SK-N-MC (cell line): ENCODE measurements around the gene ARHGEF16.

Experiments
- DNase-seq: peaks from one replicate; pipeline ENCODE4 v3.0.0-alpha.2; 2011; ENCODE audit warnings: low read depth, low spot score
- H3K27ac ChIP-seq: fragments of 200-600 bp; sonication (generic); 2 replicates; pipeline ENCODE4 v1.5.1; 2016; ENCODE audit warnings: mixed run types
- H3K36me3 ChIP-seq: fragments of 200-600 bp; sonication (generic); 2 replicates; pipeline ENCODE4 v1.6.1; 2017; ENCODE audit warnings: antibody characterized with exemption, low read length, mixed read lengths; ENCODE audit not compliant: insufficient read depth
- H3K4me3 ChIP-seq: fragments of 200-600 bp; sonication (generic); 2 replicates; pipeline ENCODE4 v1.5.1; 2016
- H3K9ac ChIP-seq: fragments of 200-600 bp; sonication (generic); 2 replicates; pipeline ENCODE4 v1.8.0; 2017; ENCODE audit warnings: mixed run types, mixed read lengths; ENCODE audit not compliant: insufficient read length
- H3K9me3 ChIP-seq: fragments of 200-600 bp; sonication (generic); 2 replicates; pipeline ENCODE4 v1.6.1; 2017; ENCODE audit warnings: low read depth, mild to moderate bottlenecking, antibody characterized with exemption, low read length, moderate library complexity, mixed read lengths
- EZH2 ChIP-seq: fragments of 200-600 bp; sonication (generic); IDR thresholded peaks from one replicate; pipeline ENCODE4 v1.6.1; 2017; ENCODE audit warnings: antibody characterized with exemption
- FOXP2 ChIP-seq: optimal IDR thresholded peaks from 2 replicates; pipeline ENCODE3; 2011; ENCODE audit warnings: mild to moderate bottlenecking, moderate library complexity; ENCODE audit not compliant: insufficient read depth; ENCODE audit errors: extremely low read length, control extremely low read depth
- POLR2AphosphoS5 ChIP-seq: IDR thresholded peaks from 2 replicates; pipeline ENCODE4 v1.6.1; 2012; ENCODE audit warnings: mild to moderate bottlenecking, low read depth, low read length, borderline replicate concordance

Gene ARHGEF16

DNA sequence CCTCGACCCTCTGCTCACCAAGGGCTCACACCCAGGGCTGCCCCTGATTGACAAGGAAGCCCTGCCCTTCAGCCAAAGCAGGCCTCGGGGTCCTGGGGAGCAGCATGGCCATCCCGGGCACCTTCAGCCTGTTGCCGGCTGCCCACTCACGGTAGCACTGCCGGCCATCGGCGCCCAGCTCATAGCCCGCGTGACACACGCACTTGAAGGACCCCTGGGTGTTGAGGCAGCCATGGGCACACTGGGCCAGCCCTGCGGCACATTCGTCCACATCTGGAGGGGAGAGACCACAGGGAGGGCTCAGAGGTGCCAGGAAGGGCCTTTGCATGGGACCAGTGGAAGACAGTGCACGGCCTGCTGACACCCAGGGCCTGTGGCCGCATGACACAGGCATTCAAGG lies 57.4 kb downstream of the ARHGEF16 start:
- Histone ChIP-seq H3K9me3 (no peaks in the 10 kb centered on the region), H3K9ac (no peak overlapping the region), H3K27ac (no peak overlapping the region), H3K36me3 (no peaks in the 10 kb centered on the region), H3K4me3 (no peak overlapping the region)
- TF ChIP-seq POLR2AphosphoS5 = no peak
- TF ChIP-seq FOXP2 = no peak
- no peak for TF ChIP-seq EZH2
- DNase-seq = no peak

DNA sequence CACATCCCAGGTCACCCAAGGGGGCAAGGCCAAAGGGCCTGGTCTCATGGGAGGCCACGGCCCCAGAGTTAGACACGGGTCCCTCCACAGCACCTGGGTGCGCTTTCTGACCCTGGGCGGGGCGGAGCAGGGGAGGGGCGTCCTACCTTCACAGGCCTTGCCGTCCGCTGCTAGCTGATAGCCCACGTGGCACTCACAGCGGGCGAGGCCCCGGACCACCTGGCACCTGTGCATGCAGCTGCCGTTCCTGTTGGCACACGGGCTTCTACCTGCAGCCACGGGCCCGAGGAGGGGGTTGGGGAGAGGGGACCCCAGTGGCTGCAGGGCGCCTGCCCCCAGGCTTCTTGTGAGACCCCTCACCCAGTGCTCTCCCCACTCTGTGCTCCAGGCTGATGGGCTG lies 59.9 kb downstream of the ARHGEF16 start:
- no peak overlapping the region for H3K27ac ChIP-seq
- no peak for TF ChIP-seq EZH2
- no peak for TF ChIP-seq FOXP2
- TF ChIP-seq POLR2AphosphoS5 = no peak

DNA sequence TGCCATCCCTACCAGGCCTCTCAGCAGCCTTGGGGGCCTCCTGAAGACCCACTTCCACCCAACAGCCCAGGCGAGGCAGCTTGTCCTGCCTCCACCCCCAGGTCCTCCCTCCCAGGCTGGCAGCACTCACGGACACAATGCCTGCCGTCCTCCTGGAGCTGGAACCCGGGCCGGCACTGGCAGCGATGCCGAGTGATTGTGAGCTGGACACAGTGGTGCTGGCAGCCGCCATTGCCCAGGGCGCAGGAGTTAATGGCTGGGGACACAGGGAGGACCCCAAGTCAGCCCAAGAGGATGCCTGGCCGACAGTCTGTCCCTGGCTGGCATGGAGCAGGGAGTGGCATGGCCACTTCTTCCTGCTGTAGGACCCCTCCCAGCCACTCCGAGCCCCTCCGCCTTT lies 60.8 kb downstream of the ARHGEF16 start:
- Histone ChIP-seq H3K9me3 (no peaks in the 10 kb centered on the region), H3K36me3 (no peaks in the 10 kb centered on the region), H3K27ac (no peak overlapping the region), H3K9ac (no peak overlapping the region), H3K4me3 (no peak overlapping the region)
- no peak for DNase-seq
- no peak for TF ChIP-seq FOXP2
- TF ChIP-seq POLR2AphosphoS5 = no peak
- TF ChIP-seq EZH2 = no peak

More for the DNA sequence above, 59.9 kb downstream of the ARHGEF16 start:
- no peak overlapping the region for H3K4me3 ChIP-seq
- no peaks in the 10 kb centered on the region for H3K36me3 ChIP-seq
- no peak overlapping the region for H3K9ac ChIP-seq
- DNase-seq = no peak
- H3K9me3 ChIP-seq = no peaks in the 10 kb centered on the region

DNA sequence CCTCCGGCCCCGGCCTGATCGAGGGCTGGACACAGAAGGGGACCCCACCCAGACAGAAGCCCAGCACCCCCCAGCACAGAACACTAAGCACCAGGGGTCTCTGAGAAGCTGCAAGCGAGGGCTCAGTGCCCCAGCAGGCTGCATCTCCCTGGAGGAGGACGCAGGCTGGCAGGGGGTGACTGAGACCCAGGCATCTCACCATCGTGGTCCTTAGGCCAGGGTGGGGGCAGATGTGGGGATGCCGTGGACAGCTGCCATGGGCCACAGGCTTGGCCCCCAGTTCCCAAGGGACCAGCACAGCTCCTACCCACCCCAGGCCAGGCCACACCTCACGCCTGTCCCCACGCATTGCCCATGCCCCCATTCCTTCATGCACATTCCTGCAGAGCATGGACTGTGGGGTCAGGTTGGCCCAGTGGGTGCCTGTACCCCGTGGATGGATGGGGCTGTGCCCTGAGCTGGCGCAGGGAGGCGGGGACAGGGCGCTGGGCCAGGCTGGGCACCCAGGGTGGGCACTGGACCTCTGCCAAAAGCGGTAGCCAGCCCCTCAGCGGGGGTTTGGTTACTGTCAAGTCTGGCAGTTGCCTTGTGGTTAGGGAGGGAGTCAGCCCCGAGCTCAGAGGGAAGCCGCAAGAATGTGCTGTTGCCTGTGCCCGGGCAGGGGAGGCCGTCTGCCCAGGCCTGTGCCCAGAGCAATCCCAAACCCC lies 61.5 kb downstream of the ARHGEF16 start:
- DNase-seq = no peak
- Histone ChIP-seq H3K4me3 (no peak overlapping the region), H3K9ac (peak overlapping the region; percentile 22), H3K9me3 (no peaks in the 10 kb centered on the region), H3K27ac (no peak overlapping the region), H3K36me3 (no peaks in the 10 kb centered on the region)
- TF ChIP-seq FOXP2 = no peak
- no peak for TF ChIP-seq EZH2
- no peak for TF ChIP-seq POLR2AphosphoS5

DNA sequence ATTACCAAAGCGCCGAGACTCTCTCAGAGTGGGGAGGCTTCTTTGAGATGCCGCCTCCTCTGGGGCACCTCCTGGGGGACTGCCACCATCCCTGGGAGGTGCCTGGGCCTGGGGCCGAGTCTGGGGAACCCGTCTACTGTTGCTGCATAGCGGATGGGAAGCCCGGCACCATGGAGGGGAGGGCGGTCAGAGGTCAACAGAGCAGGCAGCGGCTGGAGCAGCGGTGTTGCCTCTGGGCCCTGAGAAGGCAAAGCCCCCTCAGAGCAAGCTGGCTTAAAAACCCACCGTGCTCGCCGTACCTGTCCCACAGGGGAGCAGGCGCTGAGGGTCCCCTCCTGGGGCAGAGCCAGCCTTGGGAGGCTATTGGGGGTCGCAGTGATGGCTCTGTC lies 62.0 kb downstream of the ARHGEF16 start:
- Histone ChIP-seq H3K36me3 (no peaks in the 10 kb centered on the region), H3K4me3 (no peak overlapping the region), H3K27ac (no peak overlapping the region), H3K9me3 (no peaks in the 10 kb centered on the region), H3K9ac (peak overlapping the region; percentile 22)
- no peak for DNase-seq
- TF ChIP-seq EZH2 (no peak), FOXP2 (no peak), POLR2AphosphoS5 (no peak)

DNA sequence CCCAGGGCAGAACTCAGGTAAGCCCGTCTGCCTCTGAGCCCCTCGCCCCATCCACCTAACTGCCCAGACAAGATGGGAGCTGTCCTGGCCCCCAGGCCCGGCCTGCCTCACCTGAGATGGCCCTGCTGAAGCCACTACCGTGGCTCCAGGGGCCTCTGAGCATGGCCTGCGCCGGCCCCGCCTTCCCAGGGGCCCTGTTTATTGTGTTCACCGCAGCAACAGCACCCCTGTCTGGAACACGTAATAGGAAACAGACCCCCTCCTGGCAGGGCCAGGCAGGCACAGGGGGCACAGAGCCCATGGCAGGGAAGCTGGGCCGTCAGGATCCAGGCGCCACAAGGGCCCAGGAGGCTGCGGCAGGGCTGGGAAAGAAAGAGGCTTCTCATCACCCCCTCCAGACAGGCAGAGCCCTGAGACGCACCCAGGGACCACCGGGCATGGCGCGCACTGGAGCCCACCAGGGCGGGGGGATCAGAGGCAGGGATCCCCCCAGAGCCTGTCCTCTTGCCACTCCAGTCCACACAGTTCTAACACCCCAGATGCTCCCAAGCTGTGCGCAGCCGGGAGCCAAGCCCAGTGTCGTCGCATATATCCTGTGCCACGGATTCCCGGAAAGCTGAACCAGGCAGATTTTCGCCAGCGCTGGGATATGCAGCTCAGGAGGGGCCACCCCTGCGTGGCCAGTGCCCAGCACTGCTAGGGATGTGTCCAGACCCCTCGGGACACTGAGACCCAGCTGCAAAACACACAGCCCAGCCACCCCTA lies 62.6 kb downstream of the ARHGEF16 start:
- Histone ChIP-seq H3K27ac (no peak overlapping the region), H3K4me3 (no peak overlapping the region), H3K9ac (no peak overlapping the region), H3K9me3 (no peaks in the 10 kb centered on the region), H3K36me3 (no peaks in the 10 kb centered on the region)
- no peak for DNase-seq
- TF ChIP-seq EZH2 (no peak), FOXP2 (no peak), POLR2AphosphoS5 (no peak)

DNA sequence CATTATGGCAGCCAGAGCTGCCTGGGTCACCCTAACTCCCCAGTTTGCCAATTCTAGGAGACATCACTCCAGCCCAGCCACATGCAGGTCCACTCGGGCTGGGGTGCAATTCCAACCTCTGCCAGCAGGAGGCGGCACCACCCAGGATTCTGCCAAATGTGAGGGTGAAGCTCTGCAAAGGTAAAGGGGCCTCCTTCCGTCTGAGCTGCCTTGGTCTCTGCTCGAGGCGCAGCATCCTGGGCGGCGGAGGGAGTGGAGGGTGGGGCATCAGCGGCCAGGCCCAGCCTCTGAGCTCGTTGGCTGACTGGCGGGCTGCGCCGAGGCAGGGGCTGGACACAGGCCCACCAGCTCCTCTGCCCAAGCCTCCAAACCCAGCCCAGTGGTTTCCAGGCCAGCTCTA lies 63.8 kb downstream of the ARHGEF16 start:
- DNase-seq = no peak
- no peak overlapping the region for H3K27ac ChIP-seq
- H3K36me3 ChIP-seq = no peaks in the 10 kb centered on the region
- no peak overlapping the region for H3K4me3 ChIP-seq
- TF ChIP-seq POLR2AphosphoS5 (no peak), FOXP2 (no peak), EZH2 (no peak)
- H3K9me3 ChIP-seq = no peaks in the 10 kb centered on the region
- H3K9ac ChIP-seq = no peak overlapping the region

DNA sequence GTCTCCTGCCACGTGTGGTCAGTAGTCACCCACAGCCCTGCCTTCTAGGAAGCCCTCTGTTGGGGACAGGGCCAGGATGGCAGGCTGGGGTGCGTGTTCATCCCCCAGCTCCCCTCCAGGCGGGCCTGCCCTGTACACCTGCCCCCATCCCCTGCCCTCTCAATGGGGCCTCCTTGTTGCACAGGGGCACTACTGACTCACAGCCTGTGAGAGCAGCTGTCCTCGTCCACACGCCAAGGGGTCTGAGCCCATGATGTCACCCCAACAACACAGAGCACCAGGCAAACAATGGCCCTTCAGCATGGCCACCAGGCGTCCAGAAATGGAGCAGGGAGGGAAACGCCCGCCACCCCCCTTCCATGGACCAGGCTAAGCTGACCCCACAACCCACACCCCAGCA lies 64.3 kb downstream of the ARHGEF16 start:
- no peak overlapping the region for H3K9ac ChIP-seq
- DNase-seq = no peak
- H3K9me3 ChIP-seq = no peaks in the 10 kb centered on the region
- H3K36me3 ChIP-seq = no peaks in the 10 kb centered on the region
- H3K4me3 ChIP-seq = no peak overlapping the region
- no peak for TF ChIP-seq POLR2AphosphoS5
- TF ChIP-seq EZH2 = no peak
- no peak for TF ChIP-seq FOXP2
- no peak overlapping the region for H3K27ac ChIP-seq

DNA sequence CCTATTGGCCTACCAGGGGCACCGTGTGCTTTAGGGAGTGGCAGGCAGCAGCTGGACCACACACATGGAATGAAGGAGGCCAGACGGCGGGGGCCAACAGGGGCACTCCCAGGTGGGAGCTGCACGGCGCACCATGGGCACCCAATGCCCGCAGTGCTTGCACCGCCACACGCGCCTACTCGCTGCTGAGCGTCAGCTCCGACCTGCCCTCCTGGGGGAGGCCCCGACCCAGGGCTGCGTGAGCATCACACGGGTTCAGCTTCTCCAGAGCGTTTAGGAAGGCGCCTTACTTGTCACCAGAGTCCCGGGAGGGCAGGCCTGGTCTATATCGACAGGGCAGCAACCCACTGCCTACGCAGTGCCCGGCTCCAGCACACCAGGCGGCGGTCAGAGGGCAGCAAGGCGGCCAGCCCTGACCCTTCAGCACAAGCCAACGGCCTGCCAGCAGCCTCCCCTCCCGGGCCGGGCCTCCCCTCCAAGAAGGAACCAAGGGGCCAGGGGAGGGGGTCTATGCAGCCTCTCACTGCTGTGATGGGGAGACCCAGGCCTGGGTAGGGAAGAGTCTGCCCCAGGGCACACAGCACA lies 64.9 kb downstream of the ARHGEF16 start:
- H3K36me3 ChIP-seq = no peaks in the 10 kb centered on the region
- no peak overlapping the region for H3K4me3 ChIP-seq
- no peak for DNase-seq
- H3K9me3 ChIP-seq = no peaks in the 10 kb centered on the region
- no peak for TF ChIP-seq POLR2AphosphoS5
- no peak for TF ChIP-seq EZH2
- TF ChIP-seq FOXP2 = no peak
- no peak overlapping the region for H3K27ac ChIP-seq
- H3K9ac ChIP-seq = no peak overlapping the region
